Activated CD4-positive, alpha-beta T cell treated with anti-CD3 and anti-CD28 coated beads, Interleukin-2, amount 10 ng/mL, durations not matched to agents 24 days and 14 days (primary cell): ENCODE results near the gene CD274. TPM values are rescaled to one million over a fixed set of nuclear protein-coding genes. Genes with fewer than 3 reads are reported as not detected.
"Not testable (repeated sequence)": the region's sequence is repeated elsewhere in the genome, so short reads cannot be mapped to it uniquely, and the experiment has no call there.

ENCODE experiments used
- DNase-seq: peaks from one replicate; pipeline ENCODE4 v3.0.0; 2022
- H3K27ac Mint-ChIP-seq: one replicate; pipeline ENCODE4 v1.8.0; 2022; ENCODE audit warnings: mild to moderate bottlenecking, mixed read lengths
- H3K27me3 Mint-ChIP-seq: one replicate; pipeline ENCODE4 v1.8.0; 2022; ENCODE audit warnings: mixed read lengths
- H3K36me3 Mint-ChIP-seq: one replicate; pipeline ENCODE4 v1.8.0; 2022; ENCODE audit warnings: low read depth, mild to moderate bottlenecking, mixed read lengths
- H3K4me1 Mint-ChIP-seq: one replicate; pipeline ENCODE4 v1.8.0; 2021; ENCODE audit warnings: mixed read lengths
- H3K4me3 Mint-ChIP-seq: one replicate; pipeline ENCODE4 v1.8.0; 2022; ENCODE audit warnings: mild to moderate bottlenecking, moderate library complexity, mixed read lengths
- H3K9me3 Mint-ChIP-seq: one replicate; pipeline ENCODE4 v1.8.0; 2021; ENCODE audit warnings: mixed read lengths
- intact Hi-C: fragments of 100-400 bp; cut with micrococcal nuclease; formaldehyde crosslinking; loops from one replicate; pipeline ENCODE4 v1.15.1; 2023
- total RNA-seq: library from RNA; stranded (reverse); gene quantifications from 2 replicates; pipeline ENCODE4 v1.2.3, GENCODE V29; 2022

The CD274 gene
- total RNA-seq, 1 donor from 2014 or later: 57.6 TPM

GRCh38 chr9:5485378-5486085 is 35.2 kb downstream of the CD274 start:
- Mint-ChIP-seq H3K36me3 (no peaks in the 10 kb centered on the region), H3K4me3 (no peak overlapping the region)
- intact Hi-C loops: no loop called here

GRCh38 chr9:5486988-5487387 is 36.6 kb downstream of the CD274 start:
- intact Hi-C loops: no loop called here
- no peaks in the 10 kb centered on the region for H3K36me3 Mint-ChIP-seq
- H3K4me1 Mint-ChIP-seq: no peaks in the 10 kb centered on the region
- no peaks in the 10 kb centered on the region for H3K9me3 Mint-ChIP-seq
- no peaks in the 10 kb centered on the region for H3K27me3 Mint-ChIP-seq
- H3K27ac Mint-ChIP-seq: no peak overlapping the region
- no peak for DNase-seq
- no peak overlapping the region for H3K4me3 Mint-ChIP-seq

More at GRCh38 chr9:5485378-5486085, 35.2 kb downstream of the CD274 start:
- DNase-seq: no peak
- Mint-ChIP-seq H3K9me3 (peaks cover under 1% of the 10 kb centered on the region), H3K4me1 (peaks cover under 1% of the 10 kb centered on the region), H3K27ac (no peak overlapping the region), H3K27me3 (no peaks in the 10 kb centered on the region)

- Mint-ChIP-seq H3K9me3 (peaks cover under 1% of the 10 kb centered on the region), H3K27me3 (no peaks in the 10 kb centered on the region), H3K27ac (no peak overlapping the region), H3K36me3 (no peaks in the 10 kb centered on the region), H3K4me3 (no peak overlapping the region), H3K4me1 (peaks cover 5% of the 10 kb centered on the region)
- DNase-seq: no peak
- intact Hi-C loops: no loop called here
Observed at GRCh38 chr9:5488221-5489008, 38.1 kb downstream of the CD274 start.

- H3K36me3 Mint-ChIP-seq: peaks cover 2% of the 10 kb centered on the region
- no peaks in the 10 kb centered on the region for H3K27me3 Mint-ChIP-seq
- peaks cover 15% of the 10 kb centered on the region for H3K4me1 Mint-ChIP-seq
- intact Hi-C loops: loop anchor here (10.0 kb wide), 1 partner anchor 55 kb away; no protein-coding TSS in a partner anchor
- H3K9me3 Mint-ChIP-seq: peaks cover 6% of the 10 kb centered on the region
- H3K27ac Mint-ChIP-seq: no peak overlapping the region
- no peak for DNase-seq
- no peak overlapping the region for H3K4me3 Mint-ChIP-seq
Observed at GRCh38 chr9:5489630-5490490, 39.5 kb downstream of the CD274 start.

GRCh38 chr9:5492965-5493678 is 42.8 kb downstream of the CD274 start:
- H3K36me3 Mint-ChIP-seq: peaks cover 2% of the 10 kb centered on the region
- peaks cover 6% of the 10 kb centered on the region for H3K9me3 Mint-ChIP-seq
- peak overlapping the region; percentile 40 for H3K4me3 Mint-ChIP-seq
- H3K27me3 Mint-ChIP-seq: no peaks in the 10 kb centered on the region
- H3K27ac Mint-ChIP-seq: peak overlapping the region; percentile 73
- DNase-seq: no peak
- peaks cover 15% of the 10 kb centered on the region for H3K4me1 Mint-ChIP-seq
- intact Hi-C loops: loop anchor here (1.0 to 10.0 kb wide), 3 partner anchors 17 to 52 kb away; partner anchors contain the start of gene PDCD1LG2

GRCh38 chr9:5493679-5494511 is 43.6 kb downstream of the CD274 start:
- Mint-ChIP-seq H3K4me3 (peak overlapping the region; percentile 40), H3K4me1 (peaks cover 15% of the 10 kb centered on the region), H3K27ac (peak overlapping the region; percentile 73), H3K36me3 (peaks cover 2% of the 10 kb centered on the region), H3K27me3 (no peaks in the 10 kb centered on the region), H3K9me3 (peaks cover 6% of the 10 kb centered on the region)
- DNase-seq: peak; percentile 70
- intact Hi-C loops: loop anchor here (1.0 to 10.0 kb wide), 3 partner anchors 16 to 51 kb away; partner anchors contain the start of gene PDCD1LG2

GRCh38 chr9:5494765-5495164 is 44.4 kb downstream of the CD274 start:
- not testable (repeated sequence) for H3K27me3 Mint-ChIP-seq, H3K27ac Mint-ChIP-seq, DNase-seq, H3K9me3 Mint-ChIP-seq, H3K36me3 Mint-ChIP-seq, H3K4me3 Mint-ChIP-seq
- intact Hi-C loops: loop anchor here (10.0 kb wide), 1 partner anchor 50 kb away; no protein-coding TSS in a partner anchor
- H3K4me1 Mint-ChIP-seq: peaks cover 15% of the 10 kb centered on the region

- H3K27me3 Mint-ChIP-seq: no peaks in the 10 kb centered on the region
- H3K4me1 Mint-ChIP-seq: peaks cover 4% of the 10 kb centered on the region
Observed at GRCh38 chr9:5499157-5499556, 48.8 kb downstream of the CD274 start.

GRCh38 chr9:5499889-5500398 is 49.6 kb downstream of the CD274 start:
- intact Hi-C loops: loop anchor here (10.0 kb wide), 1 partner anchor 45 kb away; no protein-coding TSS in a partner anchor
- Mint-ChIP-seq H3K36me3 (peaks cover 13% of the 10 kb centered on the region), H3K4me3 (no peak overlapping the region), H3K4me1 (peaks cover 6% of the 10 kb centered on the region), H3K9me3 (peaks cover 19% of the 10 kb centered on the region), H3K27ac (no peak overlapping the region), H3K27me3 (no peaks in the 10 kb centered on the region)
- no peak for DNase-seq

More at GRCh38 chr9:5499157-5499556, 48.8 kb downstream of the CD274 start:
- H3K9me3 Mint-ChIP-seq: peaks cover 15% of the 10 kb centered on the region
- H3K27ac Mint-ChIP-seq: no peak overlapping the region
- H3K36me3 Mint-ChIP-seq: peaks cover 10% of the 10 kb centered on the region
- H3K4me3 Mint-ChIP-seq: no peak overlapping the region
- intact Hi-C loops: loop anchor here (10.0 kb wide), 1 partner anchor 46 kb away; no protein-coding TSS in a partner anchor
- no peak for DNase-seq

- peaks cover 14% of the 10 kb centered on the region for H3K36me3 Mint-ChIP-seq
- peaks cover 6% of the 10 kb centered on the region for H3K4me1 Mint-ChIP-seq
- no peak for DNase-seq
- H3K9me3 Mint-ChIP-seq: peaks cover 26% of the 10 kb centered on the region
- H3K4me3 Mint-ChIP-seq: no peak overlapping the region
- intact Hi-C loops: no loop called here
- H3K27ac Mint-ChIP-seq: no peak overlapping the region
- H3K27me3 Mint-ChIP-seq: no peaks in the 10 kb centered on the region
Observed at GRCh38 chr9:5500441-5501235, 50.3 kb downstream of the CD274 start.

- no peak for DNase-seq
- H3K27me3 Mint-ChIP-seq: peaks cover 2% of the 10 kb centered on the region
- H3K4me1 Mint-ChIP-seq: peaks cover 6% of the 10 kb centered on the region
- H3K9me3 Mint-ChIP-seq: peaks cover 36% of the 10 kb centered on the region
- H3K4me3 Mint-ChIP-seq: no peak overlapping the region
- H3K27ac Mint-ChIP-seq: no peak overlapping the region
- intact Hi-C loops: no loop called here
- H3K36me3 Mint-ChIP-seq: peaks cover 18% of the 10 kb centered on the region
Observed at GRCh38 chr9:5502553-5502952, 52.2 kb downstream of the CD274 start.
